ENCODE results near the gene IL17B. TPM values are rescaled to one million over a fixed set of nuclear protein-coding genes. Genes with fewer than 3 reads are reported as not detected.

Gene IL17B
- total and polyA plus RNA-seq, 5 donors: 0.65 to 2.3 (median 1.2) TPM; not detected in 1

DNA sequence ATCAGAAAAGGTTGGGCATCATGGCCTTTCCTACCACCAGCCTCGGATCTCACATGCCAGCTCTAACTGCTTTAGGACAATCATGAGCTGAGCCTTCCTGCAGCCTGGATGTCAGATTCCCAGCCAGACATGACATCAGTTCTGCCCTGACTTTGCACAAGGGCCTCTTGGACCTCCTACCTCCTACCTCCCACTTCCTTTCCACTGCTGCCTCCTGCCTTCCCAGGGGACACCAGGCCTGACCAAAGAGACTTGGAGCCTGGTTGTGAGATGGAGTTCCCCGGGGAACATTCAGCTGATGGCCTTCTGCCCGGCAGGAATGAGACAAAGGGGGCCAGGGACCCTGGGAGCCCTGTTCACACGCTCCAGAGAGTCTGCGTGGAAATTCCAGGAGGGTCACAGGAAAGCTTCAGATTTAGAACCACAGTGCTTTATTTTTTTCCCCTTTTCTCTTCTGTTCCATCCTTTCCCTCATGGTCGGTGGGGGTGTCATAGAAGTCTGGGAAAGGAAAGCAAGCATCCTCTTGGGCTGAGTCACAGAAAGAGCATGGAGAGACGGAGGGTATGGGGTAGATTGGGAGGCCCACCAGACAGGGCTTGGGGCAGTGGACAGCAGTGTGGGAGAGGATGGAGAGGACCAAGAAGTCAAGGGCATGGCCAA is 35.4 kb upstream of the IL17B start:
- Histone ChIP-seq H3K4me3 (ENCODE audit: low read length) (no peak overlapping the region), H3K27ac (ENCODE audit: low read length) (peak overlapping the region; percentile 78), H3K9me3 (ENCODE audit: control insufficient read depth, low read length) (no peaks in the 10 kb centered on the region), H3K4me1 (ENCODE audit: control insufficient read depth, insufficient read depth, low read length) (peaks cover 18% of the 10 kb centered on the region), H3K27me3 (ENCODE audit: control insufficient read depth, insufficient read depth) (no peaks in the 10 kb centered on the region)
- intact Hi-C loops (cut with DNase I): no loop called here
- WGBS: 33% methylated on average over 7 of the region's 7 CpGs
- ATAC-seq (peak; percentile 38 to 73), DNase-seq (peak; percentile 74 to 82 (median 79))

GRCh38 chr5:149413477-149414210 is 34.6 kb upstream of the IL17B start:
- Histone ChIP-seq H3K27ac (ENCODE audit: low read length) (no peak overlapping the region), H3K4me1 (ENCODE audit: control insufficient read depth, insufficient read depth, low read length) (peaks cover 18% of the 10 kb centered on the region), H3K27me3 (ENCODE audit: control insufficient read depth, insufficient read depth) (no peaks in the 10 kb centered on the region), H3K4me3 (ENCODE audit: low read length) (no peak overlapping the region), H3K9me3 (ENCODE audit: control insufficient read depth, low read length) (no peaks in the 10 kb centered on the region)
- WGBS: 87% methylated on average over 16 of the region's 16 CpGs
- no peak for ATAC-seq
- peak in 1 of 3 donors; percentile 46 for DNase-seq
- intact Hi-C loops (cut with DNase I): no loop called here

DNA sequence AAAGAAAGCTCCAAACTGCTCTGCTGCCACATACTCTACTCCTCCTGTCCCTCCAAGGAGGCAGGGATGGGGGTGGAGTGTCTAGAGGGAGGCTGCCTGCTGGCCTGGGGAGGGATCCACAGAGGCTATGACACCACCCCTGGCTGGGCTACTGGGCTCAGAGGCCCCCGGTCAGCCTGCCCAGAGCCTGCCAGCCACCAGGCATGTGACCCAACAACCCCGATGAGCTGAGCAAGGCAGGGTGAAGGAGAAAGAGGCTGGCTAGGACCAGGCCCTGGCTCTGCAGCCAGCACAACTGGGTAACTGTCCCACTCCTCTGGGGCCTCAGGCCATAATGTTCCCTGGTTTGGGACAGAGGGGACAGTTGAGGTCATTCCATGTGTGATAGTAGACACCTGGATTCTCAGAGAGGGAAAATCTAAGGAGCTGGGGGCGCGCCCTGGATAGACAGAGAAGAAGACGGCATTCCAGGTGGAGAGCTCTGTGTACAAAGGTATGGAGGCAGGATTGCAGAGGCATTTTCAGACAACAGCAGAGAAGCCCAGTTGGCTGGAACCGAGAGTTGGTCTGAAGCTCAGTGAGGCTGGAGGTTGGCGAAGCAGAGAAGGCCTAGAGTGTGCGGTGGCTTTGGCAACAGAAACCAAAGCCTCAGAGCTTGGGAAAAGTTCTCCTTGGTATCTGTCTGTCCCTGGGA is 33.8 kb upstream of the IL17B start:
- Histone ChIP-seq H3K9me3 (ENCODE audit: control insufficient read depth, low read length) (no peaks in the 10 kb centered on the region), H3K27ac (ENCODE audit: low read length) (peak overlapping the region; percentile 76), H3K4me3 (ENCODE audit: low read length) (no peak overlapping the region), H3K27me3 (ENCODE audit: control insufficient read depth, insufficient read depth) (no peaks in the 10 kb centered on the region), H3K4me1 (ENCODE audit: control insufficient read depth, insufficient read depth, low read length) (peaks cover 18% of the 10 kb centered on the region)
- intact Hi-C loops (cut with DNase I): no loop called here
- DNase-seq (peak; percentile 65 to 82 (median 77)), ATAC-seq (peak; percentile 21 to 38)
- WGBS: 77% methylated on average over 8 of the region's 8 CpGs

DNA sequence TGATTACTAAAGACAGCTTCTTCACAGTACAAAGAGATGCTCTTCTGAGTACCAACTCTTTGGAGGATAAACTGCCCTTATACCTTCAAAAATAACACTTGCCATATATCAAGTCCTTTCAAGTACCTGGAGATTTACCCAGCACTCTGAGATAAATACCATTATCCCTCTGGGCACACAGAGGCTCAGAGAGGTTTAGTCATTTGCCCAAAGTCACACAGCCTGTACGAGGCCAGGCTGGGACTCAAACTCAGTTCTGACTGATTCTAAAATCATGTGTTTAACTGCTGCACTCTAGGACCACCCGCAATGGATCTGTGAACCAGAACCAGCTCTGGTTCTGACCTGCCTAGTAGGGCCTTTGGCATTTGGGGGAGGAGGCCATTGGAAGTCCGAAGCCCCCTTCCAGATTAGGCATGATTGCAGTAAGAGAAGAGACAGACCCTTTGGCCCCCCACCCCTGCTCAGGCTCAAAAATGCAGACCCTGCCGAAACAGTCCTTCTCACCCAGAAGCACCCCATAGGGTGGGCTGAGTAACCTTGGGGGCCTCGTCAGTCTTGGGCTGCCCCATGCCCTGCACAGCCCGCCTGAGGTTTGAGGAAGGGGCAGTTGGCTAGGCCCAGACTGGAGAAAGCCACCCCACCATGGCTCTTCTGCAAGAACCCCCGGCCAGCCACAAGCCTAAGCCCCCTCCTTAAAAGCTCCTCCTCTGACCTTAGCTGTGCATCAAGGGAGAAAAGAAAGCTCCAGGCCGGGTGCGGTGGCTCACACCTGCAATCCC is 32.8 kb upstream of the IL17B start:
- DNase-seq (no peak), ATAC-seq (no peak)
- Histone ChIP-seq H3K9me3 (ENCODE audit: control insufficient read depth, low read length) (no peaks in the 10 kb centered on the region), H3K27me3 (ENCODE audit: control insufficient read depth, insufficient read depth) (no peaks in the 10 kb centered on the region), H3K4me3 (ENCODE audit: low read length) (peak overlapping the region; percentile 23), H3K4me1 (ENCODE audit: control insufficient read depth, insufficient read depth, low read length) (peaks cover 14% of the 10 kb centered on the region), H3K27ac (ENCODE audit: low read length) (peak overlapping the region; percentile 62)
- intact Hi-C loops (cut with DNase I): no loop called here
- WGBS: 81% methylated on average over 9 of the region's 9 CpGs

GRCh38 chr5:149410721-149411432 is 31.8 kb upstream of the IL17B start:
- ATAC-seq (no peak), DNase-seq (peak in 1 of 3 donors; percentile 70)
- peak overlapping the region; percentile 59 for H3K27ac ChIP-seq (ENCODE audit: low read length)
- H3K4me3 ChIP-seq (ENCODE audit: low read length): peak overlapping the region; percentile 6
- H3K9me3 ChIP-seq (ENCODE audit: control insufficient read depth, low read length): no peaks in the 10 kb centered on the region
- no peaks in the 10 kb centered on the region for H3K27me3 ChIP-seq (ENCODE audit: control insufficient read depth, insufficient read depth)
- intact Hi-C loops (cut with DNase I): no loop called here
- peaks cover 17% of the 10 kb centered on the region for H3K4me1 ChIP-seq (ENCODE audit: control insufficient read depth, insufficient read depth, low read length)
- WGBS: 69% methylated on average over 15 of the region's 15 CpGs

DNA sequence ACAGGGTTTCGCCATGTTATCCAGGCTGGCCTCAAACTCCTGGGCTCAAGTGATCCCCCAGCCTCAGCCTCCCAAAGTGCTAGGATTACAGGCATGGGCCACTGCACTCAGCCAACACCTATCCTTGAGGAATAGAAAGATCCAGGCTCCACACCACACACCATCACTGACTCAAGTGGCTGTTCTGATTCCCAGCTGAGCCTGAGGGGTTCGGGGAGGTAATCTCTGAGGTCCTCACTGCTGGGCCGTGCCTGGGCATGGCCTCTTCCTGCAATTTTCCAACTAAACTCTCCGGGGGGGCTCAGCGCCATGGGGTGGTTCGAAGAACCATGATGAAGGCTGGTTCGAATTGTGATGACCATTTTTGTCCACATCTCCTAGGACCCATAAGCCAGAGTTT is 31.0 kb upstream of the IL17B start:
- 70% methylated on average over 7 of the region's 7 CpGs for WGBS
- Histone ChIP-seq H3K27me3 (ENCODE audit: control insufficient read depth, insufficient read depth) (no peaks in the 10 kb centered on the region), H3K27ac (ENCODE audit: low read length) (peak overlapping the region; percentile 3), H3K9me3 (ENCODE audit: control insufficient read depth, low read length) (no peaks in the 10 kb centered on the region), H3K4me3 (ENCODE audit: low read length) (peak overlapping the region; percentile 6), H3K4me1 (ENCODE audit: control insufficient read depth, insufficient read depth, low read length) (peaks cover 20% of the 10 kb centered on the region)
- no peak for DNase-seq
- ATAC-seq: no peak
- intact Hi-C loops (cut with DNase I): no loop called here

DNA sequence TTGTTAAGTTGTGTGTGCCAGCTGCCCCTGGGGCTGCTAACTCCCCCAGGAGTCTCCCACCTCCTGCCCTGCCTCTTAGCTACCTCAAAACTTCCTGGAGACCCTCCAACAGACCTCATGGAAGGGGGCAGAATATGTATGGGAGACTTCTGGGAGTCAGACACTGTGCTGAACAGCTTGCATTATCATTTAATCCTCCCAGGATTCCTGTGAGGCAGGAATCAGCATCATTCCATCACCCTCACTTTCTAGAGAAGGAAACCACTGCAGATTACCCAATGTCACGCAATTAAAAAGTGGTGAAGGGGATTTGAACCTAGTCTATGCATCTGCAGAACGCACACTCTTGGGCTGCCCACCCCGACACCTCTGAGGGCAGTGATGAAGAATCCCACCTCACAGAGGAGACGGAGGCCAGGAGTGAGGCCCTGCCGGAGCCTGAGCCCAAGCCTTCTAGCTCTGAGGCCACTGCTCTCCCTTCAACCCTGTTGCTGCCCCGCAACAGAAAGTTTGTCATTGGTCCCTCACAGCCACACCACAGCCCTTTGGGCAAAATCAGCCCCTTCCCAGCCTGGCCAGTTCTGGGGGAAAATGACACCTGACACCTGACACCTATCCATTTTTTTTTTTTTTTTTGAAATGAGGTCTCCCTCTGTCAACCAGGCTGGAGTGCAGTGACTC is 30.3 kb upstream of the IL17B start:
- Histone ChIP-seq H3K4me1 (ENCODE audit: control insufficient read depth, insufficient read depth, low read length) (peaks cover 17% of the 10 kb centered on the region), H3K27ac (ENCODE audit: low read length) (peak overlapping the region; percentile 43), H3K4me3 (ENCODE audit: low read length) (peak overlapping the region; percentile 47), H3K27me3 (ENCODE audit: control insufficient read depth, insufficient read depth) (no peaks in the 10 kb centered on the region), H3K9me3 (ENCODE audit: control insufficient read depth, low read length) (no peaks in the 10 kb centered on the region)
- DNase-seq (no peak), ATAC-seq (no peak)
- WGBS: 83% methylated on average over 6 of the region's 6 CpGs
- intact Hi-C loops (cut with DNase I): no loop called here

- Histone ChIP-seq H3K4me1 (ENCODE audit: control insufficient read depth, insufficient read depth, low read length) (peaks cover 16% of the 10 kb centered on the region), H3K27ac (ENCODE audit: low read length) (peak overlapping the region; percentile 21), H3K27me3 (ENCODE audit: control insufficient read depth, insufficient read depth) (no peaks in the 10 kb centered on the region), H3K9me3 (ENCODE audit: control insufficient read depth, low read length) (no peaks in the 10 kb centered on the region), H3K4me3 (ENCODE audit: low read length) (peak overlapping the region; percentile 47)
- ATAC-seq (no peak), DNase-seq (no peak)
- intact Hi-C loops (cut with DNase I): no loop called here
- 81% methylated on average over 12 of the region's 12 CpGs for WGBS
Observed at GRCh38 chr5:149408252-149409099, 29.4 kb upstream of the IL17B start.

All from right cardiac atrium (tissue), 5 donors.